BE2C (cell line): ENCODE measurements around the gene RASGEF1C.

Experiments used
- DNase-seq: peaks from one replicate; pipeline ENCODE4 v3.0.0-alpha.2; 2020
- H3K27me3 ChIP-seq: fragments of 250-450 bp; sonication (Bioruptor Pico); 2 replicates; pipeline ENCODE4 v1.5.1; 2020; ENCODE audit warnings: mild to moderate bottlenecking
- H3K36me3 ChIP-seq: fragments of 250-450 bp; sonication (Bioruptor Pico); 2 replicates; pipeline ENCODE4 v1.5.1; 2020; ENCODE audit warnings: mild to moderate bottlenecking
- H3K4me1 ChIP-seq: fragments of 250-450 bp; sonication (Bioruptor Pico); 2 replicates; pipeline ENCODE4 v1.5.1; 2020
- H3K4me3 ChIP-seq: 2 replicates; pipeline ENCODE4 v1.5.1; 2011; ENCODE audit warnings: low read depth, low read length
- H3K9me3 ChIP-seq: fragments of 250-450 bp; sonication (Bioruptor Pico); 2 replicates; pipeline ENCODE4 v1.5.1; 2020
- CTCF ChIP-seq: IDR thresholded peaks from 2 replicates; pipeline ENCODE4 v1.5.1; 2012; ENCODE audit warnings: mild to moderate bottlenecking, low read depth, low read length

Gene RASGEF1C

GRCh38 chr5:180113660-180114303 is 95.2 kb downstream of the RASGEF1C start:
- H3K27me3 ChIP-seq = no peaks in the 10 kb centered on the region
- no peak overlapping the region for H3K4me3 ChIP-seq
- no peaks in the 10 kb centered on the region for H3K4me1 ChIP-seq
- no peak for DNase-seq
- no peaks in the 10 kb centered on the region; the same call in 1 of the 2 replicates for H3K9me3 ChIP-seq
- no peak for TF ChIP-seq CTCF
- no peaks in the 10 kb centered on the region for H3K36me3 ChIP-seq

GRCh38 chr5:180112181-180112861 is 96.7 kb downstream of the RASGEF1C start:
- TF ChIP-seq CTCF = no peak
- Histone ChIP-seq H3K36me3 (no peaks in the 10 kb centered on the region), H3K4me3 (no peak overlapping the region), H3K4me1 (no peaks in the 10 kb centered on the region), H3K9me3 (no peaks in the 10 kb centered on the region; the same call in 1 of the 2 replicates), H3K27me3 (no peaks in the 10 kb centered on the region)
- no peak for DNase-seq

GRCh38 chr5:180111273-180112002 is 97.6 kb downstream of the RASGEF1C start:
- Histone ChIP-seq H3K9me3 (no peaks in the 10 kb centered on the region; the same call in 1 of the 2 replicates), H3K27me3 (no peaks in the 10 kb centered on the region), H3K4me3 (no peak overlapping the region), H3K36me3 (no peaks in the 10 kb centered on the region), H3K4me1 (no peaks in the 10 kb centered on the region)
- no peak for TF ChIP-seq CTCF
- DNase-seq = no peak

DNA sequence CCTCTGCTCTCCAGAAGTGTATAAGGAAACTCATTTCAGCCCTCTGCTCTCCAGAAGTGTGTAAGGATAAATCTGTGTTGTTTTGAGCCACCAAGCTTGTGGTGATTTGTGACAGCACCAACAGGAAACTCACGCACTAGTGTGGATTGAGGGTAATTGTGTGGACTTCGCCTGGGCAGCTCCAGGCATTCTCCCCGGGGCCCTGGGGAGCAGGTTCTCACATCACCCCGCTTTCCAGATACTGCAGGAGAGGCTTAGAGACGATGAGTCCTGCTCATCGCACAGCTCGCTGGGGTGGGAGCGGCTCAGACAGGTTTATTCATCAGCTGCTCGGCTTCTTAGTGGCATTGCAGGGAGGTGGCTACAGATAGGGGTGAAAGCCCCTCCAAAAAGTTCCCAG is 99.1 kb downstream of the RASGEF1C start:
- Histone ChIP-seq H3K4me3 (no peak overlapping the region), H3K4me1 (no peaks in the 10 kb centered on the region), H3K9me3 (no peaks in the 10 kb centered on the region; the same call in 1 of the 2 replicates), H3K27me3 (no peaks in the 10 kb centered on the region), H3K36me3 (no peaks in the 10 kb centered on the region)
- no peak for TF ChIP-seq CTCF
- no peak for DNase-seq

GRCh38 chr5:180107005-180107404 is 102.0 kb downstream of the RASGEF1C start:
- no peak for DNase-seq
- Histone ChIP-seq H3K9me3 (no peaks in the 10 kb centered on the region), H3K4me1 (no peaks in the 10 kb centered on the region), H3K4me3 (no peak overlapping the region), H3K36me3 (no peaks in the 10 kb centered on the region), H3K27me3 (no peaks in the 10 kb centered on the region)
- TF ChIP-seq CTCF = no peak
